NT2/D1 (cell line): Measurements from ENCODE around the gene VWA8.

Experiments used
- DNase-seq: peaks from one replicate; pipeline ENCODE4 v3.0.0-alpha.2; 2011; ENCODE audit warnings: low read depth, low spot score
- H3K27me3 ChIP-seq: 2 replicates; pipeline ENCODE4 v1.6.0; 2011; ENCODE audit warnings: mild to moderate bottlenecking; ENCODE audit not compliant: insufficient read length, insufficient read depth
- H3K36me3 ChIP-seq: 2 replicates; pipeline ENCODE4 v1.6.1; 2011; ENCODE audit warnings: mild to moderate bottlenecking, low read length, mixed read lengths; ENCODE audit not compliant: insufficient read depth, insufficient read length
- H3K4me1 ChIP-seq: 2 replicates; pipeline ENCODE4 v1.5.1; 2011; ENCODE audit not compliant: insufficient read depth, insufficient read length
- H3K4me3 ChIP-seq: 2 replicates; pipeline ENCODE4 v1.5.1; 2011; ENCODE audit warnings: low read depth; ENCODE audit not compliant: insufficient read length
- H3K9ac ChIP-seq: 2 replicates; pipeline ENCODE4 v1.6.0; 2011; ENCODE audit warnings: low read depth; ENCODE audit not compliant: insufficient read length
- H3K9me3 ChIP-seq: 2 replicates; pipeline ENCODE4 v1.5.1; 2011; ENCODE audit warnings: mild to moderate bottlenecking, low read length; ENCODE audit not compliant: insufficient read depth
- SUZ12 ChIP-seq: IDR thresholded peaks from 2 replicates; pipeline ENCODE4 v1.6.1; 2011; ENCODE audit not compliant: insufficient read length, insufficient read depth; ENCODE audit errors: extremely low read depth
- YY1 ChIP-seq: IDR thresholded peaks from 2 replicates; pipeline ENCODE4 v1.6.1; 2011; ENCODE audit not compliant: insufficient read length, insufficient read depth
- ZNF274 ChIP-seq: IDR thresholded peaks from 2 replicates; pipeline ENCODE4 v1.6.1; 2011; ENCODE audit warnings: mild to moderate bottlenecking, low read depth, low read length

The VWA8 gene

DNA sequence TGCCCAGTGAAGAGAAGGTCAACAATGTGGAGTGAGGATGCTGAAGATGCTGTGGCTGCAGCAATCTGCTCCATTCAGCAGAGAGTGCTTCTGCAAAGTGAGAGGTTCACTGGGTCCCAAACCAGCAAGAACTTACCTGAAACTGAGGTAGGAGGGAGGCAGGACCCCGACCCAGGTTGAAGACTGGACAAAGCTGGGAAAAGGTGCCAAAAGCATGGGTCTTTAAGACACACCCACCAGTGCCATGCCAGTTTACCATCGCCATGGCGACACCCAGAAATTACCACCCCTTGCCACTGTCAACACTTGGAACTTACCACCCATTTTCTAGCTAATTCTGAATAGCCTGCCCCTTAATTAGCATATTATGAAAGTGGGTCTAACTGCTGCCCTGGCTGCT lies 432.9 kb downstream of the VWA8 start:
- H3K4me3 ChIP-seq = no peak overlapping the region
- H3K27me3 ChIP-seq = no peaks in the 10 kb centered on the region
- no peak overlapping the region for H3K9ac ChIP-seq
- TF ChIP-seq SUZ12 (no peak), YY1 (no peak), ZNF274 (no peak)
- DNase-seq = no peak
- no peaks in the 10 kb centered on the region for H3K36me3 ChIP-seq
- H3K4me1 ChIP-seq = no peaks in the 10 kb centered on the region
- H3K9me3 ChIP-seq = no peaks in the 10 kb centered on the region

DNA sequence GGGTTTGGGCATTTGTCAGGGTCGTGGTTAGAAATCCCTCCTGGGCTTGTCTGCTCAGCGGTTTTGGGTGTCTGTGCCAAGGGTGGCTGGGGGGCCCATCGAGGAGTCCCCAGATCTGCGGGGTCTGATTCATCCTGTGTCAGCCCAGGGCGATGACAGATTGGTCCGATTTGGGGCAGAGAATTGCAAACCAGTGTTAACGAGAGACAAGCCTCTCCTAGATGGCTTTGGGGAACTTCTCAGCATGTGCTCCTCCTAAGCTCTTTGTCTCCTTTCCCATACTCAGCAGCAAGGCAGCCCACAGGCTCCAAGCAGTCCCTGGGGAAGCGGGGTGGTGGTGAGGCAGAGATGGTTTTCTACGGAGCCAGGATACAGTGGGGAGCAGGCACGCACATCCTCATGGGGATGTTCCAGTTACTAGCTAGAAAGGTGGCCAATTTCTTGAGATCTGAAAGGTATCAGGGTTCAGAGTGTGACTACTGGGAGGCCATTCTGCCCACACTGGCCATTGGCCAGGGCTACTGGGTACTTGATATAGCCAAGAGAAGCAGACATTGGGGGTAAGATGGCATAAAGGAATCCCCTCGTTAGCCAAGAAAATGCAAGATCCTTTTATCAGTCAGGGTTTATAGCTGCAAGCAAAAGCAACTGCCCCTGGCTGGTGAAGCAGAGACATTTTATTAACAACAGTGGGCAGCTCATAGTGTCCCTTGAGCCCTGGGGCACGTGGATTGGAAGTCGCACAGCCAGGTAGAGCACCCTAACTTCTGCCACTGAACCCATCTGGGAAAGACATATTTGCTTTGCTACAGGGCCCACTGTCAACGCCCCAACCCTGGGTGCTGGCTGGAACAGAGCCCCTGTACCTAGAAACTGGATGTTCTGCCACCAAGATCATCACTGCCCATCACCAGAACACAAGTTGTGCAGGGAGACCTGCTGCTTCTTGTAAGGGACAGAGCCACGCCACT lies 440.0 kb downstream of the VWA8 start:
- no peaks in the 10 kb centered on the region for H3K27me3 ChIP-seq
- no peak overlapping the region for H3K4me3 ChIP-seq
- no peaks in the 10 kb centered on the region for H3K36me3 ChIP-seq
- peak; percentile 6 for DNase-seq
- no peak overlapping the region for H3K9ac ChIP-seq
- no peak for TF ChIP-seq YY1
- no peak for TF ChIP-seq SUZ12
- TF ChIP-seq ZNF274 = no peak
- H3K4me1 ChIP-seq = no peaks in the 10 kb centered on the region
- H3K9me3 ChIP-seq = peaks cover 6% of the 10 kb centered on the region; the same call in 1 of the 2 replicates

DNA sequence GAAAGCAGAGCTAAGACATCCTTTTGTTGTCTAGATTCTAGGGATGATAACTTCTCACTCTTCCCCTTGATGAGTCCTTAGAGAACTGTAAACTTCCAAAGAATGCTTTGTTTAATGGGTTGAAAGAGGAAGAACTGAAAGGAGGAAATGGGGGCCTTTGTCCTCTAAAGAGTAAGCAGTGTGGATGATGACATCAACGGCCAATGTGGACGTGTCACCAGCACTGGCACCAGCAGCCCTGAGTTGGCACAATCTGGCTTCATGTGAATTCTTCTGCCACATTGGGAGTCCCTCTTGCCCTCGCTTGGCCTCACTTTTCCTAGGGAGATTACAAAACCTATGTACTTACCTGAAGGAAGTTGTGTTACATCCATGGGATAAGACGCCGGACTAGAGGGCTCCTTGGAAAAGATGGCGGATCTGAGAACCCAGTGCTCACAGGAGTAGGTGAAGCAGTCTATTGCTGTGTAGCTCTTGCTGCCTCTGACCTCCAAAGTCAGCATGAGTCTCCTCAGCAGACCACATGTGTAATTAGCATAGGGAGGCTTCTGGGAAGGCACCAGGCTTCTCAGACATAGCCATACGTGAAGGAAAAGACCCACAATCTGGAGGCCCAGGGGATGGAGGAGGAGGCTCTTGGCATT lies 440.8 kb downstream of the VWA8 start:
- H3K9ac ChIP-seq = no peak overlapping the region
- no peak overlapping the region for H3K4me3 ChIP-seq
- DNase-seq = no peak
- H3K27me3 ChIP-seq = no peaks in the 10 kb centered on the region
- H3K4me1 ChIP-seq = no peaks in the 10 kb centered on the region
- TF ChIP-seq YY1 = no peak
- no peak for TF ChIP-seq ZNF274
- TF ChIP-seq SUZ12 = no peak
- peaks cover 6% of the 10 kb centered on the region; the same call in 1 of the 2 replicates for H3K9me3 ChIP-seq
- no peaks in the 10 kb centered on the region for H3K36me3 ChIP-seq
